Naive B cell (primary cell): ENCODE data around the gene STPG1. TPM values are rescaled to one million over a fixed set of nuclear protein-coding genes. Genes with fewer than 3 reads are reported as not detected.

Source experiments
- ATAC-seq, 2 donors: fragments of 150-1000 bp; cut with Tn5 transposase; 2 replicates each; pipeline ENCODE4 v1.10.0; 2021; ENCODE audit warnings: low read depth in 2 of 2, mild to moderate bottlenecking in 2 of 2, moderate library complexity in 2 of 2
- DNase-seq: peaks from one replicate; pipeline ENCODE4 v3.0.0; 2022
- H3K27ac Mint-ChIP-seq, 6 donors: one replicate each; pipeline ENCODE4 v1.8.0; 2020 to 2022; ENCODE audit warnings: mild to moderate bottlenecking in 6 of 6, mixed read lengths in 6 of 6, moderate library complexity in 5 of 6, inconsistent platforms in 2 of 6
- H3K27me3 Mint-ChIP-seq, 3 donors: one replicate each; pipeline ENCODE4 v1.8.0; 2021 to 2022; ENCODE audit warnings: mixed read lengths in 3 of 3, mild to moderate bottlenecking in 1 of 3
- H3K36me3 Mint-ChIP-seq, 2 donors: one replicate each; pipeline ENCODE4 v1.8.0; 2020 to 2022; ENCODE audit warnings: mixed read lengths in 2 of 2, inconsistent platforms in 1 of 2, mild to moderate bottlenecking in 1 of 2
- H3K4me1 Mint-ChIP-seq, 3 donors: one replicate each; pipeline ENCODE4 v1.8.0; 2020 to 2022; ENCODE audit warnings: mixed read lengths in 3 of 3, inconsistent platforms in 1 of 3, mild to moderate bottlenecking in 1 of 3, moderate library complexity in 1 of 3
- H3K4me3 Mint-ChIP-seq, 8 donors: one replicate each; pipeline ENCODE4 v1.8.0; 2020 to 2022; ENCODE audit warnings: mild to moderate bottlenecking in 8 of 8, mixed read lengths in 8 of 8, moderate library complexity in 8 of 8, inconsistent platforms in 2 of 8
- H3K9me3 Mint-ChIP-seq, 7 donors: one replicate each; pipeline ENCODE4 v1.8.0; 2020 to 2022; ENCODE audit warnings: mixed read lengths in 7 of 7, mild to moderate bottlenecking in 5 of 7, inconsistent platforms in 2 of 7, moderate library complexity in 1 of 7
- polyA plus RNA-seq, 6 donors: library from polyadenylated mRNA; unstranded; fragments of 300-500 nt; fragmentation: Illumina TruSeq; gene quantifications; one replicate each; pipeline ENCODE4 v1.2.3, GENCODE V29; 2021; ENCODE audit warnings: low read depth in 6 of 6

STPG1 gene
- polyA plus RNA-seq, 6 donors from 2014 or later = 3.1 to 8.7 (median 3.9) TPM

- ATAC-seq (no peak), DNase-seq (no peak)
- no peak overlapping the region for H3K4me3 Mint-ChIP-seq
- peaks cover 32 to 64% (median 59%) of the 10 kb centered on the region in 3 donors for H3K27me3 Mint-ChIP-seq
- H3K4me1 Mint-ChIP-seq = no peaks in the 10 kb centered on the region
- peaks cover 0 to 8% of the 10 kb centered on the region in 2 donors for H3K36me3 Mint-ChIP-seq
- H3K9me3 Mint-ChIP-seq = no peaks in the 10 kb centered on the region
- H3K27ac Mint-ChIP-seq = peak overlapping the region in 1 of 6 donors; percentile 28
These were observed 81.5 kb downstream of the STPG1 start for GRCh38 chr1:24331961-24332673.

DNA sequence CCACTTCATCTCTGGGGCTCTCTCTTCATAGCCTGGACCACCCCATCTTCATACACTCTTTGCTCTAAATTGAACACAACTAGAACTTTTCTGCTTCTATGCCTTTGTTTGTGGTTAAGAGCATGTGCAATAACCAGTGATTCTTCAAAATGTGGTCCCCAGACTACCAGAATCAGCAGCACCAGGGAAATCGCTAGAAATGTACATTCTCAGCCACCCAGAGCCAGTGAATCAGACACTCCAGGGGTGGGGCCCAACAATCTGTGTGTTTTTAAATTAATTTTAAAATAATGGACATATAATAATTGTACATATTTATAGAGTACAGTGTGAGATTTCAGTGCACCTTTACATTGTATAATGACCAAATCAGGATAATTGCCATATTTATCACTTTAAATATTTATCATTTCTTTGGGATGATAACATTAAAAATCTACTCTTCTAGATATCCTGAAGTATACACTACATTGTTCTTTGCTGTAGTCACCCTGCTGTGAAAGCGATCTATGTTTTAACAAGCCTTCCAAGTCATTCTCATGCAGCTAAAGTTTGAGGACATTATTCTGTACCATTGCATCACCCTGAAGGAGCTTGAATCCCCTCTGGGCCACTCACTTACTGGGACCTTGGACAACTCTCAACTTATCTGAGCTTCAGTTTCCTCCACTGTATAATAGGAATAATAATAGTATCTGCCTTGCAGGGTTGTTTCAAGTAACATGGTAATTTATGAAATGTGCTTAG lies 83.6 kb downstream of the STPG1 start:
- Mint-ChIP-seq H3K4me3 (no peak overlapping the region), H3K36me3 (peaks cover 0 to 8% of the 10 kb centered on the region in 2 donors), H3K27me3 (peaks cover 40 to 81% (median 65%) of the 10 kb centered on the region in 3 donors), H3K9me3 (no peaks in the 10 kb centered on the region), H3K27ac (no peak overlapping the region), H3K4me1 (no peaks in the 10 kb centered on the region)
- ATAC-seq (no peak), DNase-seq (no peak)

- no peak for ATAC-seq
- H3K36me3 Mint-ChIP-seq = peaks cover 0 to 8% of the 10 kb centered on the region in 2 donors
- no peak overlapping the region for H3K27ac Mint-ChIP-seq
- no peak overlapping the region for H3K4me3 Mint-ChIP-seq
- no peaks in the 10 kb centered on the region for H3K9me3 Mint-ChIP-seq
- no peaks in the 10 kb centered on the region for H3K4me1 Mint-ChIP-seq
- H3K27me3 Mint-ChIP-seq = peaks cover 40 to 81% (median 64%) of the 10 kb centered on the region in 3 donors
- DNase-seq = no peak
These were observed 84.3 kb downstream of the STPG1 start for GRCh38 chr1:24329331-24329730.

DNA sequence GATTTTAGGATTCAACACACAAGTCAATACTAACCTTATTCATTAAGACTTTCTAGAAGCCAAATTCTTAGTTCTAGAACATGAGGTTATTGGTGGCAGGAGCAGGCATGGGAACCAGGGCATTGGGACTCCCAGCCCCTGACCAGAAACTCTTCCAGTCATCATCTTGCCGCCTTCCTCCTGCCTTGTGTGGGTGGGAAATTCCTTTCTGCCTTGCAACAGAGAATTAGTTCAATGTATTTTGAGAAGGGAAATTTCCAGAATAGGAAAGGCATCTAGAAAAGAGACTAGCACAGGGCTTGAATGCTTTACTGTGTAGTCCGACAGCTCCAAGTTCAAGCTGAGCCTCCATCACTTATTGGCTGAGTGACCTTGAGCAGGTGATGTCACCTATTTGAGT lies 85.7 kb downstream of the STPG1 start:
- H3K27me3 Mint-ChIP-seq = peaks cover 47 to 75% (median 65%) of the 10 kb centered on the region in 3 donors
- no peak overlapping the region for H3K4me3 Mint-ChIP-seq
- H3K9me3 Mint-ChIP-seq = no peaks in the 10 kb centered on the region
- peaks cover 0 to 8% of the 10 kb centered on the region in 2 donors for H3K36me3 Mint-ChIP-seq
- no peak overlapping the region for H3K27ac Mint-ChIP-seq
- DNase-seq = no peak
- no peak for ATAC-seq
- H3K4me1 Mint-ChIP-seq = peaks cover 0 to under 1% (median 0%) of the 10 kb centered on the region in 3 donors

GRCh38 chr1:24327486-24327885 lies 86.1 kb downstream of the STPG1 start:
- no peak for ATAC-seq
- Mint-ChIP-seq H3K9me3 (no peaks in the 10 kb centered on the region), H3K27ac (peak overlapping the region in 1 of 6 donors; percentile 5), H3K4me1 (peaks cover 0 to 5% (median 0%) of the 10 kb centered on the region in 3 donors), H3K27me3 (peaks cover 52 to 71% (median 68%) of the 10 kb centered on the region in 3 donors), H3K36me3 (peaks cover 0 to 8% of the 10 kb centered on the region in 2 donors), H3K4me3 (no peak overlapping the region)
- DNase-seq = no peak

GRCh38 chr1:24325587-24326449 lies 87.8 kb downstream of the STPG1 start:
- peaks cover 5 to 18% (median 10%) of the 10 kb centered on the region in 3 donors for H3K4me1 Mint-ChIP-seq
- H3K9me3 Mint-ChIP-seq = no peaks in the 10 kb centered on the region
- no peak for DNase-seq
- ATAC-seq = no peak
- no peak overlapping the region for H3K4me3 Mint-ChIP-seq
- peaks cover 50 to 70% (median 59%) of the 10 kb centered on the region in 3 donors for H3K27me3 Mint-ChIP-seq
- H3K27ac Mint-ChIP-seq = no peak overlapping the region
- H3K36me3 Mint-ChIP-seq = no peaks in the 10 kb centered on the region

GRCh38 chr1:24324903-24325302 lies 88.7 kb downstream of the STPG1 start:
- DNase-seq (no peak), ATAC-seq (no peak)
- H3K36me3 Mint-ChIP-seq = no peaks in the 10 kb centered on the region
- H3K4me1 Mint-ChIP-seq = peaks cover 5 to 24% (median 17%) of the 10 kb centered on the region in 3 donors
- no peak overlapping the region for H3K27ac Mint-ChIP-seq
- H3K27me3 Mint-ChIP-seq = peaks cover 51 to 74% (median 63%) of the 10 kb centered on the region in 3 donors
- no peak overlapping the region for H3K4me3 Mint-ChIP-seq
- no peaks in the 10 kb centered on the region for H3K9me3 Mint-ChIP-seq

GRCh38 chr1:24323281-24323680 lies 90.3 kb downstream of the STPG1 start:
- no peaks in the 10 kb centered on the region for H3K36me3 Mint-ChIP-seq
- H3K9me3 Mint-ChIP-seq = no peaks in the 10 kb centered on the region
- ATAC-seq (no peak), DNase-seq (no peak)
- no peak overlapping the region for H3K27ac Mint-ChIP-seq
- H3K4me3 Mint-ChIP-seq = peak overlapping the region in 5 of 8 donors; percentile 22 to 97 (median 64)
- peaks cover 65 to 77% (median 73%) of the 10 kb centered on the region in 3 donors for H3K27me3 Mint-ChIP-seq
- peaks cover 17 to 38% (median 33%) of the 10 kb centered on the region in 3 donors for H3K4me1 Mint-ChIP-seq

- Mint-ChIP-seq H3K9me3 (no peaks in the 10 kb centered on the region), H3K4me1 (peaks cover 18 to 40% (median 37%) of the 10 kb centered on the region in 3 donors), H3K27me3 (peaks cover 68 to 80% (median 75%) of the 10 kb centered on the region in 3 donors), H3K4me3 (peak overlapping the region; percentile 89 to 97 (median 92)), H3K27ac (peak overlapping the region in 3 of 6 donors; percentile 58 to 86 (median 76)), H3K36me3 (no peaks in the 10 kb centered on the region)
- DNase-seq (no peak), ATAC-seq (peak in 1 of 2 donors; percentile 32)
These were observed 91.0 kb downstream of the STPG1 start for GRCh38 chr1:24322470-24323177.

GRCh38 chr1:24321697-24322469 lies 91.7 kb downstream of the STPG1 start:
- Mint-ChIP-seq H3K9me3 (no peaks in the 10 kb centered on the region), H3K4me1 (peaks cover 18 to 40% (median 39%) of the 10 kb centered on the region in 3 donors), H3K27ac (peak overlapping the region in 3 of 6 donors; percentile 76 to 94 (median 86)), H3K36me3 (no peaks in the 10 kb centered on the region), H3K4me3 (peak overlapping the region; percentile 89 to 97 (median 92)), H3K27me3 (peaks cover 71 to 80% (median 75%) of the 10 kb centered on the region in 3 donors)
- DNase-seq (peak; percentile 30), ATAC-seq (peak; percentile 71 to 74)

DNA sequence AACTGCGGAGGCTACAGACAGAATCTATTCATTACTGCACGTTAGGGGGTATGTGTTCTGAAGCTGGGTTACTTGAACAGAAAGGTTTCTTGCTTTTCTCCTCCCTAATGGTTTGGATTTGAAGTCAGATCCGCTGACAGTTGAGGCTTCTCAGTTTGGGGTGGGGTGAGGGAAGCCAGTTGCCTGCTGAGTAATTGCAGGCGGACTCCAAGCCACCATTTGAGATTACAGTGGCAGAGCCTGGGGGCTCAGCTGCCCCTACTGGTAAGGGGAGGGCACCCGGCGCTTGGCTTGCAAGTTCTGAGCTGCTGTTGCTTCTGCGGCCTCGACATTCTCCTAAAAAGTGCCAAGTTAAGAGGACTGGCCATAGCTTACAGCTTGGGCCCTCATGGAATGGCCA lies 92.5 kb downstream of the STPG1 start:
- Mint-ChIP-seq H3K27me3 (peaks cover 63 to 77% (median 75%) of the 10 kb centered on the region in 3 donors), H3K4me1 (peaks cover 18 to 43% (median 40%) of the 10 kb centered on the region in 3 donors), H3K27ac (no peak overlapping the region), H3K4me3 (peak overlapping the region in 7 of 8 donors; percentile 58 to 91 (median 72)), H3K36me3 (no peaks in the 10 kb centered on the region), H3K9me3 (no peaks in the 10 kb centered on the region)
- ATAC-seq = no peak
- no peak for DNase-seq

DNA sequence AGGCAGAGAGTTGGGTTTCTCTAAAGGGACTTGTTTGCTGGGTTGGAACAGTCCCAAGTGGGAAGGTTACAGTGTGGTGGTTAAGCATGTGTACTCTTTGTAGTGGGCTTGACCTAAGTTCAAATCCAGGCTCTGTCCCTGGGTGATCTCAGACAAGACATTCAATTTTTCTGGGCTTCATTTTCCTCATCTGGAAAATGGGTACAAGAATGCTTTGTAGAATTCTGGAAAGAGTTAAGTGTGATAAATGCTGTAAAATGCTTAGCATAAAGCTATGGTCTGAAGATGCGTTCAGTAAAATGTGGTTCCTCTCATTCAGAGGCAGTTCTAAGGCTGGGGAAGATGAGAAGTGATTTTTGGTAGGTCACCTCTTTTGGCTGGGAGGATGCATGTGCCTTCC lies 93.6 kb downstream of the STPG1 start:
- Mint-ChIP-seq H3K4me3 (peak overlapping the region in 4 of 8 donors; percentile 13 to 72 (median 50)), H3K27me3 (peaks cover 60 to 76% (median 68%) of the 10 kb centered on the region in 3 donors), H3K36me3 (no peaks in the 10 kb centered on the region), H3K4me1 (peaks cover 18 to 43% (median 40%) of the 10 kb centered on the region in 3 donors), H3K27ac (no peak overlapping the region), H3K9me3 (no peaks in the 10 kb centered on the region)
- no peak for ATAC-seq
- no peak for DNase-seq
